GM10248 (cell line): ENCODE data around the gene CHST13.

Experiments
- CTCF ChIA-PET: fragments of 300-600 bp; sonication (Branson Sonifier 250); formaldehyde crosslinking; extraction: SDS; loops from one replicate; lab custom pipeline; 2021; ENCODE audit warnings: antibody characterized with exemption; lab: Yijun Ruan, JAX
- POLR2A ChIA-PET: fragments of 350-650 bp; sonication (Branson Sonifier 250); formaldehyde crosslinking; extraction: SDS; loops from one replicate; lab custom pipeline; 2020; ENCODE audit warnings: antibody characterized with exemption; lab: Yijun Ruan, JAX
- DNase-seq: peaks from one replicate; pipeline ENCODE4 v3.0.0; 2012; ENCODE audit errors: extremely low spot score
- CTCF ChIP-seq: IDR thresholded peaks from 2 replicates; pipeline ENCODE4 v1.5.1; 2012; ENCODE audit warnings: mild to moderate bottlenecking, low read depth; ENCODE audit errors: extremely low read depth, missing control alignments, control extremely low read depth

Gene CHST13

GRCh38 chr3:126512026-126512425, 11.9 kb upstream of the CHST13 start:
- ChIA-PET POLR2A (no interaction called here), CTCF (interaction anchor here (1.1 to 2.2 kb wide), 2 partner anchors 11 to 378 kb away, joined by 3 to 10 read pairs; no protein-coding TSS in a partner anchor)
- TF ChIP-seq CTCF: no peak
- DNase-seq: no peak

- ChIA-PET CTCF (interaction anchor here (1.1 to 3.0 kb wide), 3 partner anchors 10 to 379 kb away, joined by 3 to 21 read pairs (median 4); partner anchors contain the start of gene CHST13), POLR2A (interaction anchor here (0.6 kb wide), 1 partner anchor 1014 kb away, joined by 3 read pairs; no protein-coding TSS in a partner anchor)
- TF ChIP-seq CTCF: no peak
- no peak for DNase-seq
These were observed 10.9 kb upstream of the CHST13 start for GRCh38 chr3:126512916-126513650.

GRCh38 chr3:126514161-126514560, 9.8 kb upstream of the CHST13 start:
- ChIA-PET CTCF (interaction anchor here (3.0 kb wide), 1 partner anchor 9 kb away, joined by 21 read pairs; the partner anchor contains the start of gene CHST13), POLR2A (no interaction called here)
- TF ChIP-seq CTCF: no peak
- DNase-seq: no peak

- no peak for DNase-seq
- TF ChIP-seq CTCF: no peak
- ChIA-PET CTCF (interaction anchor here (3.0 kb wide), 1 partner anchor 8 kb away, joined by 21 read pairs; the partner anchor contains the start of gene CHST13), POLR2A (no interaction called here)
These were observed 8.8 kb upstream of the CHST13 start for GRCh38 chr3:126515066-126515706.

- no peak for TF ChIP-seq CTCF
- DNase-seq: no peak
- ChIA-PET CTCF (no interaction called here), POLR2A (no interaction called here)
These were observed 7.6 kb upstream of the CHST13 start for GRCh38 chr3:126516152-126516935.

GRCh38 chr3:126516936-126517290, 7.0 kb upstream of the CHST13 start:
- POLR2A ChIA-PET: no interaction called here
- TF ChIP-seq CTCF: no peak
- CTCF ChIA-PET: no interaction called here
- no peak for DNase-seq
